Ishikawa (cell line): ENCODE data around the gene HS3ST6.

Source experiments
- FOXM1 ChIP-seq: IDR thresholded peaks from 2 replicates; pipeline ENCODE4 v1.6.1; 2012; ENCODE audit warnings: low read depth, borderline replicate concordance
- USF1 ChIP-seq: IDR thresholded peaks from 2 replicates; pipeline ENCODE4 v1.6.1; 2012
- TF ChIP-seq, protein P1 (sequence below): IDR thresholded peaks from 2 replicates; pipeline ENCODE4 v1.6.1; 2012

GRCh38 chr16:1961651-1962067, 43.4 kb upstream of the HS3ST6 start:
- no peak for TF ChIP-seq FOXM1
- no peak for TF ChIP-seq USF1
- TF ChIP-seq, protein P1, sequence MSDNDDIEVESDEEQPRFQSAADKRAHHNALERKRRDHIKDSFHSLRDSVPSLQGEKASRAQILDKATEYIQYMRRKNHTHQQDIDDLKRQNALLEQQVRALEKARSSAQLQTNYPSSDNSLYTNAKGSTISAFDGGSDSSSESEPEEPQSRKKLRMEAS = no peak
